GM12892 (cell line): ENCODE results near the gene TMC8.

ENCODE experiments used
- POLR2A ChIP-seq: IDR thresholded peaks from 2 replicates; pipeline ENCODE4 v1.6.1; 2011; ENCODE audit warnings: low read depth, low read length, control low read depth
- POLR2AphosphoS5 ChIP-seq: IDR thresholded peaks from 2 replicates; pipeline ENCODE4 v1.6.1; 2011; ENCODE audit warnings: low read depth, low read length, control low read depth
- TAF1 ChIP-seq: IDR thresholded peaks from 2 replicates; pipeline ENCODE4 v1.6.1; 2011; ENCODE audit warnings: low read depth, mild to moderate bottlenecking, control low read depth, low read length, borderline replicate concordance

DNA sequence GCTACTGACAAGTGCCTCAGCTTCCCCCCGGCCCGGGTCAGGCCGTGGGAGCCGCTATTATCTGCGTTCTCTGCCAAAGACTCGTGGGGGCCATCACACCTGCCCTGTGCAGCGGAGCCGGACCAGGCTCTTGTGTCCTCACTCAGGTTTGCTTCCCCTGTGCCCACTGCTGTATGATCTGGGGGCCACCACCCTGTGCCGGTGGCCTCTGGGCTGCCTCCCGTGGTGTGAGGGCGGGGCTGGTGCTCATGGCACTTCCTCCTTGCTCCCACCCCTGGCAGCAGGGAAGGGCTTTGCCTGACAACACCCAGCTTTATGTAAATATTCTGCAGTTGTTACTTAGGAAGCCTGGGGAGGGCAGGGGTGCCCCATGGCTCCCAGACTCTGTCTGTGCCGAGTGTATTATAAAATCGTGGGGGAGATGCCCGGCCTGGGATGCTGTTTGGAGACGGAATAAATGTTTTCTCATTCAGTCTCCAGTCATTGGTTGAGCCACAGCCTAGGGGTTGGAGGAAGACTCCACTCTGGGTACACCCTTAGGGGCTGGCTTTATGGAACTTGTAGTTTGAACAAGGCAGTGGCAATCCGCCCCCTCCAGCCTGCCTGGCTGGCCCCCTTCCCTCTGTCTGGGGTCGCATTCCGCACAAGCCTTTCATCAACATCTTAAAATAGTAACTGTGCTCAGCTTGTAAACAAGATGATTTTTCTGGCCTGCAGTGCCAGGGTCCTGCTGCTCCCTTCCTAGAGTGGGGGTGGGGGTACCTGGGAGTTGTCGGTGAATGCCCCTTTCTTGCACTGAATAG is 41.9 kb downstream of the TMC8 start:
- TF ChIP-seq POLR2AphosphoS5 (no peak), POLR2A (no peak; the same call in 1 of the 2 replicates), TAF1 (no peak)
